C4-2B (cell line): ENCODE results near the gene GLTP.

ENCODE experiments used
- CTCF ChIP-seq: fragments of 450-650 bp; conservative IDR thresholded peaks from 2 replicates; pipeline ENCODE4 v1.5.1; 2017; ENCODE audit warnings: mild to moderate bottlenecking
- ZFX ChIP-seq: fragments of 450-650 bp; IDR thresholded peaks from 2 replicates; pipeline ENCODE4 v1.6.1; 2017

GRCh38 chr12:109878749-109879148 lies 1.6 kb downstream of the GLTP start:
- TF ChIP-seq CTCF (no peak), ZFX (no peak)
